ENCODE measurements around the gene CAMKMT. TPM values are rescaled to one million over a fixed set of nuclear protein-coding genes. Genes with fewer than 3 reads are reported as not detected.

CAMKMT gene
- total RNA-seq, 2 experiments from 2014 or later = 25.7 to 27.4 TPM

DNA sequence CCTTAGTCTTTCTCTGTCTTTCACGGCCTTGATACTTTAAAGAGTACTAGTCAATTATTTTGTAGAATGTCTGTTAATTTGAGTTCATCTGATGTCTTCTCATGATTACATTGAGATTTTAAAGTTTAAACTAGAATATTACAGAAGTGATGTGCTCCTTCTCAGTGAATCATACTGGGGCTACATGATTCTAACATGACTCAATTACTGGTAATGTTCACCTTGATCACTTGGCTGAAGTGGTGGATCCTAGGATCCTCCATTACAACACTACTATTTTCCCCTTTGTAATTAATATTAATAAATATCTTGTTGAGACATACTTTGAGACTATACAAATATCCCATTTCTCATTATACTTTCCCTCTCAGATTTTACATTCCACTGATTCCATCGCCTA, 148.5 kb downstream of the CAMKMT start:
- CTCF ChIA-PET (ENCODE audit: unreplicated experiment) = no interaction called here
- no peak overlapping the region for H3K4me3 ChIP-seq (ENCODE audit: low read depth, low read length, poor library complexity, severe bottlenecking)
- intact Hi-C loops (cut with micrococcal nuclease; ENCODE audit: unreplicated experiment) = no loop called here

GRCh38 chr2:44515416-44515815, 153.7 kb downstream of the CAMKMT start:
- Histone ChIP-seq H3K27ac (ENCODE audit: low read depth, low read length, poor library complexity, severe bottlenecking) (no peak overlapping the region), H3K79me2 (ENCODE audit: insufficient read depth, low read depth, low read length) (no peaks in the 10 kb centered on the region), H3K9me2 (ENCODE audit: insufficient read depth, low read length) (no peaks in the 10 kb centered on the region), H3K9me3 (ENCODE audit: low read length) (no peaks in the 10 kb centered on the region), H4K20me1 (ENCODE audit: insufficient read depth, low read length) (no peaks in the 10 kb centered on the region), H3K4me1 (ENCODE audit: insufficient read depth, low read length, poor library complexity, severe bottlenecking) (no peaks in the 10 kb centered on the region), H3K4me2 (ENCODE audit: low read length) (no peak overlapping the region), H3K4me3 (ENCODE audit: low read depth, low read length, poor library complexity, severe bottlenecking) (no peak overlapping the region), H3K36me3 (ENCODE audit: insufficient read depth, low read length) (no peaks in the 10 kb centered on the region), H2AFZ (ENCODE audit: low read length) (no peak overlapping the region)
- no peak for DNase-seq (ENCODE audit: low spot score)
- intact Hi-C loops (cut with micrococcal nuclease; ENCODE audit: unreplicated experiment) = no loop called here
- TF ChIP-seq, protein P1, sequence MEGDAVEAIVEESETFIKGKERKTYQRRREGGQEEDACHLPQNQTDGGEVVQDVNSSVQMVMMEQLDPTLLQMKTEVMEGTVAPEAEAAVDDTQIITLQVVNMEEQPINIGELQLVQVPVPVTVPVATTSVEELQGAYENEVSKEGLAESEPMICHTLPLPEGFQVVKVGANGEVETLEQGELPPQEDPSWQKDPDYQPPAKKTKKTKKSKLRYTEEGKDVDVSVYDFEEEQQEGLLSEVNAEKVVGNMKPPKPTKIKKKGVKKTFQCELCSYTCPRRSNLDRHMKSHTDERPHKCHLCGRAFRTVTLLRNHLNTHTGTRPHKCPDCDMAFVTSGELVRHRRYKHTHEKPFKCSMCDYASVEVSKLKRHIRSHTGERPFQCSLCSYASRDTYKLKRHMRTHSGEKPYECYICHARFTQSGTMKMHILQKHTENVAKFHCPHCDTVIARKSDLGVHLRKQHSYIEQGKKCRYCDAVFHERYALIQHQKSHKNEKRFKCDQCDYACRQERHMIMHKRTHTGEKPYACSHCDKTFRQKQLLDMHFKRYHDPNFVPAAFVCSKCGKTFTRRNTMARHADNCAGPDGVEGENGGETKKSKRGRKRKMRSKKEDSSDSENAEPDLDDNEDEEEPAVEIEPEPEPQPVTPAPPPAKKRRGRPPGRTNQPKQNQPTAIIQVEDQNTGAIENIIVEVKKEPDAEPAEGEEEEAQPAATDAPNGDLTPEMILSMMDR (conservative IDR thresholded peaks at IDR 0.05; ENCODE audit: low read length) = no peak
- no peak for TF ChIP-seq EZH2phosphoT487 (IDR thresholded peaks at IDR 0.05; ENCODE audit: borderline replicate concordance, low read depth, low read length)
- CTCF ChIA-PET (ENCODE audit: unreplicated experiment) = no interaction called here
- POLR2A ChIA-PET = interaction anchor here (0.9 kb wide), 1 partner anchor 17 kb away, joined by 3 read pairs; no protein-coding TSS in a partner anchor
- BruUV-seq (replicated peaks) = no TSS peak

More for the DNA sequence above, 148.5 kb downstream of the CAMKMT start:
- POLR2A ChIA-PET = no interaction called here
- H3K9me3 ChIP-seq (ENCODE audit: low read length) = no peaks in the 10 kb centered on the region
- TF ChIP-seq EZH2phosphoT487 (IDR thresholded peaks at IDR 0.05; ENCODE audit: borderline replicate concordance, low read depth, low read length) = no peak
- H4K20me1 ChIP-seq (ENCODE audit: insufficient read depth, low read length) = no peaks in the 10 kb centered on the region
- no TSS peak for BruUV-seq (replicated peaks)
- no peak for DNase-seq (ENCODE audit: low spot score)
- H3K4me2 ChIP-seq (ENCODE audit: low read length) = no peak overlapping the region
- H3K27ac ChIP-seq (ENCODE audit: low read depth, low read length, poor library complexity, severe bottlenecking) = no peak overlapping the region
- no peak overlapping the region for H2AFZ ChIP-seq (ENCODE audit: low read length)
- no peaks in the 10 kb centered on the region for H3K79me2 ChIP-seq (ENCODE audit: insufficient read depth, low read depth, low read length)
- no peaks in the 10 kb centered on the region for H3K36me3 ChIP-seq (ENCODE audit: insufficient read depth, low read length)
- no peaks in the 10 kb centered on the region for H3K4me1 ChIP-seq (ENCODE audit: insufficient read depth, low read length, poor library complexity, severe bottlenecking)
- H3K9me2 ChIP-seq (ENCODE audit: insufficient read depth, low read length) = no peaks in the 10 kb centered on the region

GRCh38 chr2:44519026-44519425, 157.3 kb downstream of the CAMKMT start:
- Histone ChIP-seq H3K36me3 (ENCODE audit: insufficient read depth, low read length) (no peaks in the 10 kb centered on the region), H2AFZ (ENCODE audit: low read length) (no peak overlapping the region), H3K9me2 (ENCODE audit: insufficient read depth, low read length) (no peaks in the 10 kb centered on the region), H3K9me3 (ENCODE audit: low read length) (peaks cover 9% of the 10 kb centered on the region), H3K4me2 (ENCODE audit: low read length) (no peak overlapping the region), H3K4me1 (ENCODE audit: insufficient read depth, low read length, poor library complexity, severe bottlenecking) (no peaks in the 10 kb centered on the region), H4K20me1 (ENCODE audit: insufficient read depth, low read length) (no peaks in the 10 kb centered on the region), H3K4me3 (ENCODE audit: low read depth, low read length, poor library complexity, severe bottlenecking) (no peak overlapping the region), H3K79me2 (ENCODE audit: insufficient read depth, low read depth, low read length) (no peaks in the 10 kb centered on the region), H3K27ac (ENCODE audit: low read depth, low read length, poor library complexity, severe bottlenecking) (no peak overlapping the region)
- intact Hi-C loops (cut with micrococcal nuclease; ENCODE audit: unreplicated experiment) = no loop called here
- DNase-seq (ENCODE audit: low spot score) = no peak
- CTCF ChIA-PET (ENCODE audit: unreplicated experiment) = no interaction called here
- POLR2A ChIA-PET = interaction anchor here (0.7 kb wide), 1 partner anchor 90 kb away, joined by 3 read pairs; no protein-coding TSS in a partner anchor
- TF ChIP-seq EZH2phosphoT487 (IDR thresholded peaks at IDR 0.05; ENCODE audit: borderline replicate concordance, low read depth, low read length) = no peak
- TF ChIP-seq, protein P1 (conservative IDR thresholded peaks at IDR 0.05; ENCODE audit: low read length) = no peak
- BruUV-seq (replicated peaks) = no TSS peak
